AG08395 (cell line): Measurements from ENCODE around the gene NOSTRIN.
A peak's percentile ranks its signal among the peaks of the same experiment; 100 is the strongest.
"Not testable (repeated sequence)": the region's sequence is repeated elsewhere in the genome, so short reads cannot be mapped to it uniquely, and the experiment has no call there.

Source experiments
- DNase-seq: peaks from one replicate; pipeline ENCODE4 v3.0.0; 2012; ENCODE audit warnings: mixed read lengths, low spot score

The NOSTRIN gene

DNA sequence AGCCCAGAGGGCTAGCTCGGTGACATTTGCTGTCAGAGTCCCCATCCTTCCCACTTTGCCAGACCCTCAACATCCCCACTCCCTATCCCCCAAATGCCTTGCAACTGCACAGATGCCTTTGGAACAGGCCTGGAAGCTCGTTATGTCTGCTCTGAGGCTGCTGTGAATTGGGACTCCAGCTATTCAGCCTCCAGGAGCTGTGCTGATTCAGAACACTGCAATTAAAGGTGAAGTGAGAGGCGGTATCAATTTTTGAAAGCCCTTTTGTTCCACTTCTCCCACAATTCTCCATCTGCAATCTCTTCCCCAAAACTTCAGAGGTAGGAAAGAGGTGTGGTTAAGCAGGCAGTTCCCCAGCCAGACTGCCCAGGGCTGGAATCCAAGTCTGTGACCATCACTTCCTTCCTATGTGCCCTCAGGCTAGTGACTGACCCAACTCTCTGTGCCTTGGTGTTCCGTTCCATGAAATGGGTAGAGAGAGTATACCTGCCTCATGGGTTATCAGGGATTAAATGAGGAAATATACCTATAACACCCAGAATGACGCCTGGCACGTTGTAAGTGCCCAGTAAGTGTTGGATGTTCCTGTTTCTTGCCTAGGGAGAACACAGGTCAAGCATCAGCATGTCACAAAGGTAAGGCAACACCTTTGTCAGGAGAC, 17.5 kb downstream of the NOSTRIN start:
- DNase-seq: no peak

DNA sequence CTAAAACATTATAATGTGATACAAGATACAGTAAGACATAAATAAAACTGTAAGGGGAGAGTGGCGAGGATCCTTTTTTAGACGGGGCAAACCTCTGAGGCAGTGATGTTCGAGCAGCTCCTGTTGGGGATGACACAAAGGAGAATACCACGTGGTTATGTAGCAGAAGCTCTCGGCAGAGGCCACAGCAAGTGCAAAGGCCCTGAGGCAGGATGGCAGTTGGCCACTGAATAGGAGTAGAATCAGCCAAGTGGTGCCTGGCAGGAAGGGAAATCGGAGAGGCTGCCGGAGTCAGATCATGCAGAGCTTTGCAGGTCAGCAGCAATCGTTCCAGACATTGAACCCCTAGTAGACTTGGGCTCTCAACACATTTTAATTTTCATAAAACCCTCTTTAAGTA, 19.1 kb downstream of the NOSTRIN start:
- no peak for DNase-seq

DNA sequence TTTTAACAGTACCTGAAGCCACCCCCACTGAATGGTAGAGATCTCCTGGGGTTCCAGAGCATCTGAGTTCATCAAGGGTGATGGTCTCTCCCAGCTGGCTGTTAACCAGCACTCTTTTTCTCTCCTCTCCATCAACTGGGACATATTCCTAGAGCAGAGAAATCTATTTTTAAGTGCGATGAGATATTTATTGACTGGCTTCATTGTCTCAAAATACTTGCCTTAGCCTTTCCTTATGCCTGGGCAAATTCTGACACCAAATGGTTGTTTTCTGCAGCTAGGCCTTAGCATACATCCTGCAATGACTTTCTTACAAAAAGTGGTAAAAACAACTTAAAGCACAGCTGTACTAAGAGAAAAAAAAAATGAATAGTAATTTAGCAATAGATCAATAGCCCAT, 19.6 kb downstream of the NOSTRIN start:
- DNase-seq: no peak

DNA sequence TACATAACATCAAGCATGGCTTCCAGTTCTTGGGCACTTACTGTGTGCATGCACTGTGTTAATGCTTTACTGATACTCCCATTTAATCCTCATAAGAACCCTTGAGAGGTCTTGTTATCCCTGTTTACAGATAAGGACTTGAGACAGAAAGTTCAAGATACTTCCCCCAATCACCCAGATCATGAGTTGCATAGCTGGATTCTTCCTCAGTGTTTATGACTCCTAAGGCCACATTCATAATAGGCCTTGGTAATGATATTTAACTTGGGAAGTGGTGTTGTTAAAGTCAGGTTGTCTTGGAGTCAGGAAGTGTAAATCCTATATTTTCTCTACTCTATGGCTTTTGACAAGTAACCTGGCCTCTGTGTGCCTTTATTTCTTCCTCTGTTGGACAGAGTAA, 22.7 kb downstream of the NOSTRIN start:
- no peak for DNase-seq

DNA sequence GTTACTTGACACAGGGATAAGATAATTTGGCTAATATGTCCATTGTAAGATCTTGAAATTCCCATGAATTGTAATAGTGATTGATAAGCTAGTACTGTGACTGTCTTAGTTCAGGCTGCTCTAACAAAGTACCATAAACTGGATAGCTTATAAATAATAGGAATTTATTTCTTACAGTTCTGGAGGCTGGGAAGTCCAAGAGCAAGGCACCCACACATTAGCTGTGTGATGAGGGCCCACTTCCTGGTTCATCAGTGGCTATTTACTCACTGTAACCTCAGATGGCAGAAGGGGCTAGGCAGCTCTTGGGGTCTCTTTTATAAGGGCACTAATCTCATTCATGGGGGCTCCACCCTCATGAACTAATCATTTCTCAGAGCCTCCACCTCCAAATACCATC, 28.5 kb downstream of the NOSTRIN start:
- DNase-seq: no peak

DNA sequence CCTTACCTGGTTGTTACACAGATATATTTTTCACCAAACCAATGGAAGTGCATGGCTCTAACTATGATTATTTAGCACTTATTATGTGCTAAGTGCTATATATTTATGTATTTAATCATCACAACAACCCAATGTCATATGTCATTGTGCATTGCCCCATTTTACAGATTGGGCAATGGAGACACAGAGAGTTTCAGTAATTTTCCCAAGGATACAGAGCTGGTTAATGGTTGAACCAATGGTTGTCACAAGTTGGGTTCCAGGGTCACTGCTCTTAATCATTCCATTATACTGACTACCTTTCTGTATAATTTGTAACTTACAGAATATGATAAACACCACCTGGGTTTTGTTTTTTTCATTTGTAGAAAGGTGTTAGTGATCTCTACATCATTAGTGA, 29.2 kb downstream of the NOSTRIN start:
- no peak for DNase-seq

DNA sequence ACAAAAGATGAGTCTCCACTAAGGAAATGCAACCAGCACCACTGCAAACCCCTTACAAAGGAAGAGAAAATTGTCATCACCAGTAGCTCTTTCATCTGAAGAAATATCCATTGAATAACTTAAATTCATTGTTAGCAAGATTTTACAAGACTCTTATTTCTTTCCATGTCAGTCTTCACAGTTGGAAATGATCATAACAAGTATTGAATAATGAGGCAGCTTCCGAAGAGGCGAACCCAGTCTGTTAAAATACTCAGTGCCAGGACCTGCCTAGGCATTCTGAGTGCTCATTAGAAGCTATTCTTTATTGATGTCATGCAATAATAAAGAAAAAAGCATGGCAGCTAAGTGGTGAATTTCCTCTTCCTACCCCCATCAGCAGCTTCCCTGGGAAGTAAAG, 33.5 kb downstream of the NOSTRIN start:
- no peak for DNase-seq

DNA sequence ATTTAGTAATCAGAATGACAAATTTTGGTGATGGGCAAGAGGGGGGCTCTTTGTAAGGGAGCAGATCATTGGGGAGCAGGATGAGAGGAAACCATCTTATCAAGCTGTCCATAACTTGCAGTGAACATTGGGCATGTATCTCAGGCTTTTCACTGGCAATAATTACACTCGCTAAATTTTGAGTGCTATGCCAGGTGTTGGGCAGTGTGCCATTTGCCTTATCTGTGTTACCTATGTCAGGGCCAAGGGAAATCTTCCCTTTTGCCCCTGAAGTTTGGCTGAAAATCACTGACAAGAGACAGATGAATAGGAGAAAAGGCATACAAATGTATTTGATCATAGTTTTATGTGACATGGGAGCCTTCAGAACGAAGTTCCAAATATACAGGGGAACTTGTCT, 39.0 kb downstream of the NOSTRIN start:
- DNase-seq: no peak

DNA sequence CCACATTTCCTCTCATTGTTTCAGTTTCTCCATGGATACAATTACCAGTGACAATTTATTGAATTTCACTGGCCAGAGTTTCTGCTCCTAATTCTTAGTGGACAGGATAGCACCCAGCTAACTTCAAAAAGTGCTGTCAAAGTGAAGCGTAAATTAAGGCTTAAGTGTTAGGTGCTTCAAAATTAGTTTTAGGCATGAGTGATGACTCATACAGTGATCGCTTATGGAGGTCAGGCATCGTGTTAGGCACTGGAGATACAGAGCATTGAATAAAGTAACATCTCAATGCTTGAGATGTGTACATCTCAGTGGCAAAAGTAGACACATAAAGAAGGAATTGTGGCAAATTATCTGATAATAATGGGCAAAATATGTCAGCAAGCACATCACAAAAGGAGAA, 40.8 kb downstream of the NOSTRIN start:
- no peak for DNase-seq

DNA sequence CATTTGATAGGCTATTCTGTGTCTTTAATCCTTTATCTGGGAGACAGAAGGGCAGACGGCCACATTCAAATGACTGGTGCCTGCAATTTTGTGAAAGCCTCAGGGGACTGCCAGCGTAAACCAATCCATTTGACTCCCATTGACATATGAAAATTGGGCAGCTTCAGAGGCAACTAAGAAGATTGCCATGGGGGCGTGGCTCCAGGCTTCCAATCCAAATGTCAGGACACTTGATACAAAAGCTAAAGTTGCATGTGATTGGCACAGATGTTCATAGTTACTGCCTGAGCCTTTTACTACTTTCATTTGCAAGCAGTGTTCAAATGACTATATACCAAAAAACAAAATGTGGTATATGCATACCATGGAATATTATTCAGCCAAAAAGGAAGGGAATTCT, 45.8 kb downstream of the NOSTRIN start:
- DNase-seq: no peak

DNA sequence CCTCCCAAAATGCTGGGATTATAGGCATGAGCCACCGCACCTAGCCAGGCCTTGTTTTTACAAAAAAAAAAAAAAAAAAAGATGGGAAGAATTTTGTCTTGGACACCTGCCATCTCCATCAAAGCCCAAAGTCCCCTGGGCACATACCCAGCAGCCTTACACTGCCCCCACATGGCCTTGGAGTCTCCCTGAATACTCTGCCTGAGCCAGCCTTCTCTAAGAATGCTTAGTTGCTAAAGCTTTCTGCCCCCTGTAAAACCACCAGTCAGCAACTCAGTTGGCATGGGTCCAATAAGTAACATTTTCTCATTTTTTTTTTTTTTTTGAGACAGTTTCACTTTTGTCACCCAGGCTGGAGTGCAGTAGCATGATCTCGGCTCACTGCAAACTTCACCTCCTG, 47.2 kb downstream of the NOSTRIN start:
- peak; percentile 19 for DNase-seq

DNA sequence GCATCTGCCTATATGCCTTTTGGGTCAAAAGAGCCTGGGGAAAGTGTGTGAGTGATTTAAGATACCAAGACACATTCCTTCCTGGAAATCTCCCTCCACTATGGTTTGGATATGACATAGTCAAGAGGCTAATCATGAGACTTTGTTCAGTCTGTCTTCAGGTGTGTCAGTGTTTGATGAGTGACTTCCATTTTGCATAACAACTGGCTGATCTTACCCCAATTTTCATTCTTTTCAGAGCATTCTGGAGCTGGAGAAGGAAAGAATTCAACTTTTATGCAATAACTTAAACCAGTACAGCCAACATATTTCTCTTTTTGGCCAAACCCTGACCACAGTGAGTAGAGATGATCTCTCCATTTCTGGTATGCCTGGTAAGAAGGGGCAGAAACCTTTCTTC, 48.4 kb downstream of the NOSTRIN start:
- no peak for DNase-seq

DNA sequence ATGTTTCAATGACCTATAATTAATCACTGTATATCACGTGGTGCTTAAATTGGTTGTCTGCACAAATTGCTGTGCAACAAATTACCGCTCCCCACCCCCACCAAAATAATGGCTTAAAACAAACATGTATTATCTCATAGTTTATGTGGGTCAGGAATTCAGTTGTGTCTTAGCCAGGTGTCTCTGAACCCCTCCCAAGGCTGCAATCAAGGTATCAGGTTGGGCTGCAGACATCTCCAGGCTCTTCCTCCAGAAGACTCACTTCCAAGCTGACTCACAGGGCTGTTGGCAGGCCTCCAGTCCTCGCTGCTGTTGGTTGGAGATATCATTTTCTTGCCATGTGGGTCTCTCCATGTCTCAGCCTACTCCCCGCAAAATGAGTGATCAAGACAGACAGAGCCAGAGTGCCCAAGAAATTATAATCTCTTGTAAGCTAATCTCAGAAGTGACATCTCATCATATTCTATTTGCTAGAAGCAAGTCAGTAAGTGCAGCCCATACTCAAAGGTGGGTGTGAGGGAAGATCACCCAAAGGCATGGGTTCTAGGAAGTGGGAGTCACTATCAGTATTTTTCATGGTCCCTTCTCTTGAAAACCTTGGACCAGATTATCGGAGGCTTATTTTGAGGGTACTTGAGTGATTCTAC, 49.4 kb downstream of the NOSTRIN start:
- DNase-seq: peak; percentile 47

DNA sequence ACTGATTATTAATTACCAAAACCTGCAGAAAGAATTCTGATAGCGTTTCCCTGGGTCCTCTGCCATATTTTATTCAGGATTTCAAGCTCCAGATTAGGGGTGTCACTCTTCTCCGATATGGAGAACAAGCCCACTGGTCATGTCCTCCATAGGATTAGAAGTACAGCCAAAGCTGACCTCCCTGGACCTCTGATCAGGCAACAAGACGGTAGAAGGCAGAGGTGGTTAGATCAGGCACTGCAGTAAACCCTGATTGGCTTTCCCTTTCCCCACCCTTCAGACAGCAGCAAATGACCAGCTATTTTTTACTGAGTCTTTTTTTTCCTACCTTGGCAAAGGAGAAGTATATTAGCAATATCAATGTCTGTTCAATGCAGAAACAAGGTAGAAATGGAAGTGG, 50.0 kb downstream of the NOSTRIN start:
- no peak for DNase-seq

DNA sequence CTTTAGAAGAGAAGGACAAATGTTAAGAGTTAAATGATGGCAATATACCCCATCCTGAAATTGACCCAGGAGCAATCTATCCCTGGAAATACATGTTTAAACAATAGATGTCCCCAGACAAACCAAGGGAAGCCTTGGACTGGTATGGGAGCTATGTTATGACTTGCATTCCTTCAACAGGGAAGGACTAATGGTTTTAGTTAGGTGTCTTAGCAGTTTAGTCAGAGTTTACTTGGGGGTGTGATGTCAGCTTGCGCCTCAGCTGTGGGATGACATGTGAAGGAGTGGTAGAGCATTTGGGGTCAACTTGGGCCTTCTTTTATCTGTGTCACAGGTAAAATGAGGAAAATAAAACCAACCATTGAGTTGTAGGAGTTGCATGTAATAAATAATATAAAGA, 51.0 kb downstream of the NOSTRIN start:
- no peak for DNase-seq

DNA sequence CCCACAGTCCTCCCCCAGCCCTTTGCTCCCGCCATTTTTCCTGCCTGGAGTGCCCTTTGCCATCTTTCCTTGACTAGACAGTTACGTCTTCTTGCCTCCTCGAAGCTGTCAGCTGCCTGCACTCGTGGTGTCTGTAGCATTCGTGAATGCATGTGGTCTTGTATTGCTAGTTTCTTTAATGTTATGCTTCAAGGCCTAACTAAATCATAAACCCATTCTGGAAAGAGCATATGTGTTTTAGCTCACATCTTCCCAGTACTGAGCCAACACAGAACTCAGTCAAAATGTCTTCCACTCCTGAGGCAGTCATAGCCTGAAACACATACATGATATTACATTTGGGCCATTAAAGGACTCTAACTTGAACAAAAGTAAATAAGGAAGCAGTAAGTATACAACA, 52.2 kb downstream of the NOSTRIN start:
- no peak for DNase-seq

DNA sequence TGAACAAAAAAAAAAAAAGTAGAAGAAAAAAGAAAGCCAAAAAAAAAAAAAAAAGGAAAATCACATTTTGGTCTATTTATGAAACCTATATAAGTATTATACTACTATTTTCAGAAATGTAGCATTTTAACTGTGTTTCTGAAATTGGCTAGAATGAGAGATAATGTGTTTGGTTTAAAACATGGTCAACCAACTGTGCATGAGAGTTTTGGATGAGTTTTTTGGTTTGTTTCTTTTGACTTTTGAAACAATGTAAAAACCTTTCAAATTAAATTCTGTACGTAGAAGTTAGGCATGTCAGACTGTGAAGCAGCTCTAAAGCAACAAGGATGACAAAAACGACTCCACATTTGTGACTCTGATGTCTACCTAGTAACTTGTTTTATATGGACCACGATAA, 53.2 kb downstream of the NOSTRIN start:
- DNase-seq: no peak

DNA sequence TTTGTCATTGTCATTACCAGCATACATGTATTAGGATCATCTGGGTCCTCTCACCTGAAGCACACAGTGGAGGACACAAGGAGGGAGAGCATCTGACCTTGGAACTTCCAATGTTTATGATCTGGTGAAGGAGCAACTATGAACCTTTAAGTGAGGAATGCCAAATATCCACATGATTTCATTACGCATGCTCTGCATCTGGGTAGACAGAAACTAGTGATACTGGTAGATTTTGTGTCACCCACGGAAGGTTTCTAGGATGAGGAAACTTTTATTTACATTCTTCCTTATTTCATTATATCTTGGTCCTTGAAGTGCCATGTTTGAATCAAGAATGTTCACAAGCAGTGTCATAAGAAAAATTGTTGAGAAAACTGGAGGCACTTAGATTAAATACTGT, 55.7 kb downstream of the NOSTRIN start:
- no peak for DNase-seq

DNA sequence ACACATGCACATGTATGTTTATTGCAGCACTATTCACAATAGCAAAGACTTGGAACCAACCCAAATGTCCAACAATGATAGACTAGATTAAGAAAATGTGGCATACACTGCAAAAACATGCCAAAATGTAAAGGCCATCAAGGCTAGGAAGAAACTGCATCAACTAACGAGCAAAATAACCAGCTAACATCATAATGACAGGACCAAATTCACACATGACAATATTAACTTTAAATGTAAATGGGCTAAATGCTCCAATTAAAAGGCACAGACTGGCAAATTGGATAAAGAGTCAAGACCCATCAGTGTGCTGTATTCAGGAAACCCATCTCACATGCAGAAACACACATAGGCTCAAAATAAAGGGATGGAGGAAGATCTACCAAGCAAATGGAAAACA, 64.7 kb downstream of the NOSTRIN start:
- not testable (repeated sequence) for DNase-seq

DNA sequence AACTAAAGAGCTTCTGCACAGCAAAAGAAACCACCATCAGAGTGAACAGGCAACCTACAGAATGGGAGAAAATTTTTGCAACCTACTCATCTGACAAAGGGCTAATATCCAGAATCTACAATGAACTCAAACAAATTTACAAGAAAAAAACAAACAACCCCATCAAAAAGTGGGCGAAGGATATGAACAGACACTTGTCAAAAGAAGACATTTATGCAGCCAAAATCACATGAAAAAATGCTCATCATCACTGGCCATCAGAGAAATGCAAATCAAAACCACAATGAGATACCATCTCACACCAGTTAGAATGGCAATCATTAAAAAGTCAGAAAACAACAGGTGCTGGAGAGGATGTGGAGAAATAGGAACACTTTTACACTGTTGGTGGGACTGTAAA, 67.9 kb downstream of the NOSTRIN start:
- DNase-seq: not testable (repeated sequence)

DNA sequence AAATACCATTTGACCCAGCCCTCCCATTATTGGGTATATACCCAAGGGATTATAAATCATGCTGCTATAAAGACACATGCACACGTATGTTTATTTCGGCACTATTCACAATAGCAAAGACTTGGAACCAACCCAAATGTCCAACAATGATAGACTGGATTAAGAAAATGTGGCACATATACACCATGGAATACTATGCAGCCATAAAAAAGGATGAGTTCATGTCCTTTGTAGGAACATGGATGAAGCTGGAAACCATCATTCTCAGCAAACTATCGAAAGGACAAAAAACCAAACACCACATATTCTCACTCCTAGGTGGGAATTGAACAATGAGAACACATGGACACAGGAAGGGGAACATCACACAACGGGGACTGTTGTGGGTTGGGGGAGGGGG, 68.4 kb downstream of the NOSTRIN start:
- not testable (repeated sequence) for DNase-seq

DNA sequence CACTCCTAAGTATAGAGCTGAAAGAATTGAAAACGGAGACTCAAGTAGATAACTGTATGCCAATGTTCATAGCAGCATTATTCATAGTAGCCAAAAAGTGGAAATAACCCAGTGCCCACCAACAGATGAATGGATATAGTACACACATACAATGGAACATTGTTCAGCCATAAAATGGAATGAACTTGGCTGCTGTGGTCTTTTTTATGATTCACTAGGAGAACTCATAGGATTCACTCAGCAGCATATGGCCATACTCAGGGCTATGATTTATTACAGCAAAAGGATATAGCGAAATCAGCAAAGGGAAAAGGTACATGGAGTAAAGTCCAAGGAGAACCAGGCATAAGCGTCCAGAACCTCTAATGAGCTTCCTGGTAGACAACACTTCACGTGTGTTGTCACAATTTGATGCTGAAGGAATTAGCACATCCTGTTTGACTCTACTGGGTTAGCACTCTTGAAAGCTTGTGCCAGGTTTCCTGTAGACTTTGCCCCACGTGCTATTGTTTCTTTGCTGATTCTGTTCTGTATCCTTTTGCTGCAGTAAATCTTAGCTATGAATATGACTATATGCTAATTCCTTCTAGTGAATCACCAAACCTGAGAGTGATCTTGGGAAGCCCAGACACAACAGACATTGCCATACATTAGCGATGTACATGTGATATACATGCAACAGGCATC, 72.1 kb downstream of the NOSTRIN start:
- DNase-seq: no peak

DNA sequence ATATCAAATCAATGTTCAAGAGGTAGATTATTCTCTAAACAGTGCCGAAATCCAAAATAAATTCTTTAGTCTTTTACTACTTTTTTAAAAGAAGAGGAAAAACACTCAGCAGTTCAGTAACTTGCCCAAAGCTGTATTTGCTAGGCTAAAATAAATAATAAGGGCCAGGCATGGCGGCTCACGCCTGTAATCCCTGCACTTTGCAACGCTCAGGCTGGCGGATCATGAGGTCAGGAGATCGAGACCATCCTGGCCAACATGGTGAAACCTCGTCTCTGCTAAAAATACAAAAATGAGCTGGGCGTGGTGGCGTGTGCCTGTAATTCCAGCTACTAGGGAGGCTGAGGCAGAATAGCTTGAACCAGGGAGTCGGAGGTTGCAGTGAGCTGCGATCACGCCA, 79.7 kb downstream of the NOSTRIN start:
- not testable (repeated sequence) for DNase-seq

DNA sequence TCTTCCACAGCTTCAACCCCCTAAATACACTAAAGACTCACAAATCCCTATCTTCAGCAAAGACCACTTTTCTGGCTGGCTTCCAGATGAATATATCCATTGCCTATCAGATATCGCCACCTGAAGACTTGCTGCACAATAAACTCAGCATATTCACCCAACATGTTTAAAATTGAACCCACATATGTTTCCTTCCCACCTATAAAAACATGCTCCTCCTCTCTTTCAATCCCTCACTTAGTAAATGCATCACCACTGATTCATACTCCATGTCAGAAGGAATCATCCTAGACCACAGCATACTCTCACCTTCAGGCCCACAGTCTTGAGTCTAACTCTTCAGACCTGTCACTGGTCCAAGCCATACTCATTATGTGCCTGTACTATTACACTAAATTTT, 82.5 kb downstream of the NOSTRIN start:
- peak; percentile 5 for DNase-seq
